Upper lobe of right lung (tissue), 1 donor: ENCODE data around the gene MYO9A. TPM values are rescaled to one million over a fixed set of nuclear protein-coding genes. Genes with fewer than 3 reads are reported as not detected.
"Not testable (repeated sequence)": the region's sequence is repeated elsewhere in the genome, so short reads cannot be mapped to it uniquely, and the experiment has no call there.

ENCODE experiments used
- ATAC-seq: fragments of 200-7000 bp; cut with Tn5 transposase; one replicate; pipeline ENCODE4 v1.9.1; 2020; ENCODE audit warnings: mild to moderate bottlenecking, moderate library complexity
- DNase-seq: peaks from one replicate; pipeline ENCODE4 v3.0.0-alpha.2; 2020
- H3K27ac ChIP-seq: fragments of 200-600 bp; one replicate; pipeline ENCODE4 v1.8.0; 2022
- H3K27me3 ChIP-seq: fragments of 200-600 bp; one replicate; pipeline ENCODE4 v1.8.0; 2022; ENCODE audit warnings: mild to moderate bottlenecking
- H3K36me3 ChIP-seq: fragments of 200-600 bp; one replicate; pipeline ENCODE4 v1.8.0; 2022
- H3K4me1 ChIP-seq: fragments of 200-600 bp; one replicate; pipeline ENCODE4 v1.8.0; 2022
- H3K4me3 ChIP-seq: fragments of 200-600 bp; one replicate; pipeline ENCODE4 v1.8.0; 2022; ENCODE audit warnings: mild to moderate bottlenecking
- H3K9me3 ChIP-seq: fragments of 200-600 bp; one replicate; pipeline ENCODE4 v1.8.0; 2022
- CTCF ChIP-seq: fragments of 200-600 bp; IDR thresholded peaks from one replicate; pipeline ENCODE4 v1.8.0; 2022; ENCODE audit warnings: antibody characterized with exemption
- intact Hi-C: fragments of 100-400 bp; cut with DNase I; formaldehyde crosslinking; loops from one replicate; pipeline ENCODE4 v1.11.0; 2022
- total RNA-seq: library from RNA; stranded (reverse); fragmentation: NEBNext Ultra II Directional; extraction: Animal tissue kit (Norgen Biotek cat#: 25700); gene quantifications from one replicate; pipeline ENCODE4 v1.2.1, GENCODE V29; 2021
- donor health status: DM: no; HTN: yes; CAD: no; lungs with severe emphysema.

The MYO9A gene
- total RNA-seq, 1 donor from 2014 or later = 82.5 TPM

GRCh38 chr15:72086010-72086697 lies 31.8 kb downstream of the MYO9A start:
- H3K9me3 ChIP-seq = no peaks in the 10 kb centered on the region
- no peak overlapping the region for H3K27ac ChIP-seq
- H3K4me3 ChIP-seq = no peak overlapping the region
- intact Hi-C loops = no loop called here
- H3K4me1 ChIP-seq = no peaks in the 10 kb centered on the region
- TF ChIP-seq CTCF = no peak
- no peaks in the 10 kb centered on the region for H3K36me3 ChIP-seq
- DNase-seq = peak; percentile 68
- no peaks in the 10 kb centered on the region for H3K27me3 ChIP-seq
- ATAC-seq = peak; percentile 80

- no peaks in the 10 kb centered on the region for H3K36me3 ChIP-seq
- TF ChIP-seq CTCF = no peak
- H3K9me3 ChIP-seq = no peaks in the 10 kb centered on the region
- H3K4me1 ChIP-seq = no peaks in the 10 kb centered on the region
- intact Hi-C loops = no loop called here
- no peak overlapping the region for H3K27ac ChIP-seq
- no peak overlapping the region for H3K4me3 ChIP-seq
- no peaks in the 10 kb centered on the region for H3K27me3 ChIP-seq
- ATAC-seq (no peak), DNase-seq (no peak)
Measured at GRCh38 chr15:72082176-72082575, 35.8 kb downstream of the MYO9A start.

GRCh38 chr15:72078887-72079286 lies 39.1 kb downstream of the MYO9A start:
- Histone ChIP-seq H3K36me3 (no peaks in the 10 kb centered on the region), H3K27me3 (no peaks in the 10 kb centered on the region), H3K9me3 (no peaks in the 10 kb centered on the region), H3K27ac (no peak overlapping the region), H3K4me3 (no peak overlapping the region), H3K4me1 (no peaks in the 10 kb centered on the region)
- ATAC-seq (no peak), DNase-seq (no peak)
- intact Hi-C loops = no loop called here
- no peak for TF ChIP-seq CTCF

GRCh38 chr15:72077950-72078349 lies 40.0 kb downstream of the MYO9A start:
- no peak for DNase-seq
- ATAC-seq = no peak
- Histone ChIP-seq H3K27ac (no peak overlapping the region), H3K9me3 (no peaks in the 10 kb centered on the region), H3K4me1 (no peaks in the 10 kb centered on the region), H3K36me3 (no peaks in the 10 kb centered on the region), H3K4me3 (no peak overlapping the region), H3K27me3 (no peaks in the 10 kb centered on the region)
- intact Hi-C loops = no loop called here
- no peak for TF ChIP-seq CTCF

GRCh38 chr15:72074335-72075060 lies 43.5 kb downstream of the MYO9A start:
- Histone ChIP-seq H3K4me3 (no peak overlapping the region), H3K36me3 (no peaks in the 10 kb centered on the region), H3K9me3 (no peaks in the 10 kb centered on the region), H3K4me1 (no peaks in the 10 kb centered on the region), H3K27ac (no peak overlapping the region), H3K27me3 (no peaks in the 10 kb centered on the region)
- intact Hi-C loops = no loop called here
- TF ChIP-seq CTCF = no peak
- DNase-seq (no peak), ATAC-seq (no peak)

- intact Hi-C loops, H3K36me3 ChIP-seq, H3K27ac ChIP-seq, H3K4me1 ChIP-seq, H3K27me3 ChIP-seq, ATAC-seq, H3K4me3 ChIP-seq, H3K9me3 ChIP-seq, DNase-seq: not testable (repeated sequence)
Measured at GRCh38 chr15:72071448-72071825, 46.5 kb downstream of the MYO9A start.
